KMS-11 (cell line): ENCODE measurements around the gene CPSF4L.
"Not testable (repeated sequence)": the region's sequence is repeated elsewhere in the genome, so short reads cannot be mapped to it uniquely, and the experiment has no call there.

Experiments used
- H2AFZ ChIP-seq: fragments of 200-600 bp; sonication (generic); 2 replicates; pipeline ENCODE4 v1.6.1; 2016; ENCODE audit warnings: antibody characterized with exemption, mixed run types, low read depth
- H3K27ac ChIP-seq: fragments of 200-600 bp; sonication (generic); 2 replicates; pipeline ENCODE4 v1.6.1; 2016; ENCODE audit warnings: mild to moderate bottlenecking, mixed run types
- H3K27me3 ChIP-seq: fragments of 200-600 bp; sonication (generic); 2 replicates; pipeline ENCODE4 v1.6.1; 2017; ENCODE audit warnings: mild to moderate bottlenecking, low read depth, mixed run types, moderate library complexity; ENCODE audit not compliant: insufficient read depth
- H3K36me3 ChIP-seq: fragments of 200-600 bp; sonication (generic); 2 replicates; pipeline ENCODE4 v1.6.1; 2017; ENCODE audit warnings: mild to moderate bottlenecking, mixed run types; ENCODE audit not compliant: insufficient read depth
- H3K4me1 ChIP-seq: fragments of 200-600 bp; sonication (generic); 2 replicates; pipeline ENCODE4 v1.6.1; 2016; ENCODE audit warnings: mild to moderate bottlenecking, low read depth, mixed run types; ENCODE audit not compliant: poor library complexity, severe bottlenecking
- H3K4me2 ChIP-seq: fragments of 200-600 bp; sonication (generic); 2 replicates; pipeline ENCODE4 v1.7.0; 2016; ENCODE audit warnings: mild to moderate bottlenecking, mixed run types
- H3K4me3 ChIP-seq: fragments of 200-600 bp; sonication (generic); IDR thresholded peaks from 2 replicates; pipeline ENCODE4 v1.6.1; 2017; ENCODE audit warnings: low read depth, low read length, mixed read lengths; ENCODE audit not compliant: insufficient read depth
- H3K79me2 ChIP-seq: fragments of 200-600 bp; sonication (generic); 2 replicates; pipeline ENCODE4 v1.6.1; 2016; ENCODE audit warnings: low read depth, mixed run types; ENCODE audit not compliant: insufficient read depth
- H3K9ac ChIP-seq: fragments of 200-600 bp; sonication (generic); 2 replicates; pipeline ENCODE4 v1.6.1; 2016; ENCODE audit warnings: mild to moderate bottlenecking, mixed run types
- H4K20me1 ChIP-seq: fragments of 200-600 bp; sonication (generic); 2 replicates; pipeline ENCODE4 v1.6.1; 2016; ENCODE audit warnings: mild to moderate bottlenecking, mixed run types; ENCODE audit not compliant: insufficient read depth
- CTCF ChIP-seq: fragments of 200-600 bp; sonication (generic); conservative IDR thresholded peaks from 2 replicates; pipeline ENCODE4 v1.6.1; 2017; ENCODE audit warnings: low read depth, mild to moderate bottlenecking, antibody characterized with exemption, low read length, moderate library complexity, mixed read lengths

CPSF4L gene

GRCh38 chr17:73261617-73261951 is at the start of gene CPSF4L:
Gene CPSF4L, minus strand, starts transcription at chr17:73261880. Its CDS starts 62 bp downstream, at chr17:73261818.
- H3K36me3 ChIP-seq = no peaks in the 10 kb centered on the region
- no peaks in the 10 kb centered on the region for H3K4me1 ChIP-seq
- H2AFZ ChIP-seq = no peak within 1 kb of the TSS
- peaks cover 4% of the 10 kb centered on the region; the same call in 1 of the 2 replicates for H3K27me3 ChIP-seq
- H4K20me1 ChIP-seq = no peaks in the 10 kb centered on the region
- no peak within 1 kb of the TSS for H3K4me2 ChIP-seq
- TF ChIP-seq CTCF = no peak
- H3K27ac ChIP-seq = no peak within 1 kb of the TSS
- no peak within 1 kb of the TSS for H3K9ac ChIP-seq
- no peak within 1 kb of the TSS for H3K4me3 ChIP-seq
- no peaks in the 10 kb centered on the region for H3K79me2 ChIP-seq

- Histone ChIP-seq H3K36me3 (no peaks in the 10 kb centered on the region), H3K9ac (peak overlapping the region; percentile 81), H3K27ac (peak overlapping the region; percentile 45; the same call in 1 of the 2 replicates)
These were observed 49.7 kb upstream of the CPSF4L start for GRCh38 chr17:73311428-73311780.

GRCh38 chr17:73309727-73310596 is 48.3 kb upstream of the CPSF4L start:
- Histone ChIP-seq H3K79me2 (no peaks in the 10 kb centered on the region; the same call in 1 of the 2 replicates), H3K4me3 (no peak overlapping the region), H2AFZ (peak overlapping the region; percentile 71), H3K27ac (peak overlapping the region; percentile 45; the same call in 1 of the 2 replicates), H3K36me3 (no peaks in the 10 kb centered on the region), H3K4me1 (peaks cover 22% of the 10 kb centered on the region), H3K27me3 (no peaks in the 10 kb centered on the region), H3K4me2 (peak overlapping the region; percentile 86), H3K9ac (peak overlapping the region; percentile 81; the same call in 1 of the 2 replicates), H4K20me1 (no peaks in the 10 kb centered on the region)
- TF ChIP-seq CTCF = no peak

More at GRCh38 chr17:73311428-73311780, 49.7 kb upstream of the CPSF4L start:
- Histone ChIP-seq H4K20me1 (no peaks in the 10 kb centered on the region), H2AFZ (peak overlapping the region; percentile 71), H3K4me3 (no peak overlapping the region), H3K27me3 (no peaks in the 10 kb centered on the region), H3K4me2 (peak overlapping the region; percentile 92), H3K79me2 (no peaks in the 10 kb centered on the region; the same call in 1 of the 2 replicates), H3K4me1 (peaks cover 22% of the 10 kb centered on the region)
- TF ChIP-seq CTCF = no peak

GRCh38 chr17:73308959-73309358 is 47.3 kb upstream of the CPSF4L start:
- not testable (repeated sequence) for H3K4me3 ChIP-seq, H3K27ac ChIP-seq, H2AFZ ChIP-seq, H3K79me2 ChIP-seq, H3K4me2 ChIP-seq, H3K9ac ChIP-seq, H4K20me1 ChIP-seq, H3K36me3 ChIP-seq, H3K27me3 ChIP-seq
- peaks cover 22% of the 10 kb centered on the region for H3K4me1 ChIP-seq
